GM13977 (cell line): ENCODE results near the gene PADI1.

ENCODE experiments used
- DNase-seq: peaks from one replicate; pipeline ENCODE4 v3.0.0; 2012; ENCODE audit warnings: low spot score
- CTCF ChIP-seq: IDR thresholded peaks from 2 replicates; pipeline ENCODE4 v1.5.1; 2012; ENCODE audit warnings: mild to moderate bottlenecking, control low read depth; ENCODE audit not compliant: insufficient read depth; ENCODE audit errors: extremely low read depth, missing control alignments
- in situ Hi-C: fragments of 300-500 bp; cut with MboI; formaldehyde crosslinking; loops from one replicate; pipeline ENCODE4 v1.12.0; 2022; ENCODE audit warnings: low sequenced_read_pairs, low pct_unique_long_range_greater_than_20kb, mixed read lengths, inconsistent platforms; ENCODE audit not compliant: unreplicated experiment

The PADI1 gene

GRCh38 chr1:17208546-17208945 lies 3.6 kb downstream of the PADI1 start:
- in situ Hi-C loops: no loop called here
- no peak for TF ChIP-seq CTCF
- no peak for DNase-seq

- in situ Hi-C loops: no loop called here
- no peak for DNase-seq
- TF ChIP-seq CTCF: no peak
Measured at GRCh38 chr1:17209430-17209829, 4.5 kb downstream of the PADI1 start.

GRCh38 chr1:17210176-17210575 lies 5.2 kb downstream of the PADI1 start:
- in situ Hi-C loops: no loop called here
- no peak for DNase-seq

GRCh38 chr1:17211377-17211776 lies 6.4 kb downstream of the PADI1 start:
- no peak for DNase-seq
- TF ChIP-seq CTCF: no peak
- in situ Hi-C loops: no loop called here

More at GRCh38 chr1:17210176-17210575, 5.2 kb downstream of the PADI1 start:
- TF ChIP-seq CTCF: no peak

- in situ Hi-C loops: no loop called here
- no peak for TF ChIP-seq CTCF
- no peak for DNase-seq
Measured at GRCh38 chr1:17212009-17212408, 7.1 kb downstream of the PADI1 start.

- no peak for DNase-seq
Measured at GRCh38 chr1:17212487-17213121, 7.7 kb downstream of the PADI1 start.

More at GRCh38 chr1:17212487-17213121, 7.7 kb downstream of the PADI1 start:
- no peak for TF ChIP-seq CTCF
- in situ Hi-C loops: no loop called here
